HFFc6 (cell line): ENCODE measurements around the gene BMP6. TPM values are rescaled to one million over a fixed set of nuclear protein-coding genes. Genes with fewer than 3 reads are reported as not detected.
"Not testable (repeated sequence)": the region's sequence is repeated elsewhere in the genome, so short reads cannot be mapped to it uniquely, and the experiment has no call there.

Experiments used
- DNase-seq: peaks from one replicate; pipeline ENCODE4 v3.0.0-alpha.2; 2018
- H3K27ac Mint-ChIP-seq: 2 replicates; pipeline ENCODE4 v1.8.0; 2020; ENCODE audit warnings: mild to moderate bottlenecking, mixed read lengths
- H3K27me3 Mint-ChIP-seq: 2 replicates; pipeline ENCODE4 v1.8.0; 2021; ENCODE audit warnings: mild to moderate bottlenecking, moderate library complexity, mixed read lengths; ENCODE audit not compliant: insufficient read depth
- H3K36me3 Mint-ChIP-seq: 2 replicates; pipeline ENCODE4 v1.8.0; 2021; ENCODE audit warnings: low read depth, mixed read lengths
- H3K4me1 Mint-ChIP-seq: 2 replicates; pipeline ENCODE4 v1.8.0; 2020; ENCODE audit warnings: low read depth, mixed read lengths
- H3K4me3 Mint-ChIP-seq: 2 replicates; pipeline ENCODE4 v1.8.0; 2020; ENCODE audit warnings: mild to moderate bottlenecking, moderate library complexity, mixed read lengths
- H3K9me3 Mint-ChIP-seq: 2 replicates; pipeline ENCODE4 v1.8.0; 2020; ENCODE audit warnings: mild to moderate bottlenecking, mixed read lengths
- CTCF ChIP-seq: fragments of 200-600 bp; sonication (generic); IDR thresholded peaks from 2 replicates; pipeline ENCODE4 v1.5.0; 2021; ENCODE audit warnings: antibody characterized with exemption, mild to moderate bottlenecking
- total RNA-seq, 6 experiments: library from RNA; stranded (reverse); fragmentation: NEBNext Ultra II Directional; extraction: Animal tissue kit (Norgen Biotek cat#: 25700); gene quantifications; 2 replicates in 1 of 6; 3 replicates in 5 of 6; pipeline ENCODE4 v1.2.3, GENCODE V29; 2021

The BMP6 gene
- total RNA-seq, 6 experiments from 2014 or later: 0.05 to 0.43 (median 0.11) TPM; not detected in 1

GRCh38 chr6:7893342-7893741, 167.4 kb downstream of the BMP6 start:
- H3K27me3 Mint-ChIP-seq: no peaks in the 10 kb centered on the region; the same call in 1 of the 2 replicates
- no peaks in the 10 kb centered on the region for H3K9me3 Mint-ChIP-seq
- H3K27ac Mint-ChIP-seq: no peak overlapping the region
- no peaks in the 10 kb centered on the region for H3K4me1 Mint-ChIP-seq
- TF ChIP-seq CTCF: no peak
- no peak for DNase-seq
- peaks cover 31% of the 10 kb centered on the region for H3K36me3 Mint-ChIP-seq
- H3K4me3 Mint-ChIP-seq: no peak overlapping the region

- H3K4me1 Mint-ChIP-seq: no peaks in the 10 kb centered on the region
- DNase-seq: no peak
- no peak for TF ChIP-seq CTCF
- no peak overlapping the region for H3K27ac Mint-ChIP-seq
- H3K27me3 Mint-ChIP-seq: no peaks in the 10 kb centered on the region; the same call in 1 of the 2 replicates
- no peaks in the 10 kb centered on the region for H3K9me3 Mint-ChIP-seq
- H3K36me3 Mint-ChIP-seq: peaks cover 37% of the 10 kb centered on the region
- H3K4me3 Mint-ChIP-seq: no peak overlapping the region
These were observed 168.6 kb downstream of the BMP6 start for GRCh38 chr6:7894262-7895124.

- no peaks in the 10 kb centered on the region for H3K9me3 Mint-ChIP-seq
- no peak for DNase-seq
- no peak overlapping the region for H3K4me3 Mint-ChIP-seq
- H3K4me1 Mint-ChIP-seq: no peaks in the 10 kb centered on the region
- no peak overlapping the region for H3K27ac Mint-ChIP-seq
- H3K36me3 Mint-ChIP-seq: peaks cover 37% of the 10 kb centered on the region
- no peaks in the 10 kb centered on the region; the same call in 1 of the 2 replicates for H3K27me3 Mint-ChIP-seq
- no peak for TF ChIP-seq CTCF
These were observed 169.2 kb downstream of the BMP6 start for GRCh38 chr6:7895125-7895423.

GRCh38 chr6:7896465-7896987, 170.6 kb downstream of the BMP6 start:
- Mint-ChIP-seq H3K36me3 (peaks cover 35% of the 10 kb centered on the region), H3K4me3 (no peak overlapping the region), H3K4me1 (no peaks in the 10 kb centered on the region), H3K27ac (no peak overlapping the region), H3K9me3 (no peaks in the 10 kb centered on the region), H3K27me3 (no peaks in the 10 kb centered on the region; the same call in 1 of the 2 replicates)
- DNase-seq: no peak
- no peak for TF ChIP-seq CTCF

- Mint-ChIP-seq H3K9me3 (no peaks in the 10 kb centered on the region), H3K27me3 (no peaks in the 10 kb centered on the region; the same call in 1 of the 2 replicates), H3K27ac (0 out of 2 replicates have a peak overlapping the region, but pooled peaks have one; percentile 7), H3K4me3 (no peak overlapping the region), H3K36me3 (peaks cover 26% of the 10 kb centered on the region), H3K4me1 (no peaks in the 10 kb centered on the region)
- DNase-seq: no peak
- no peak for TF ChIP-seq CTCF
These were observed 171.7 kb downstream of the BMP6 start for GRCh38 chr6:7897461-7898192.

GRCh38 chr6:7898193-7898586, 172.3 kb downstream of the BMP6 start:
- H3K4me3 Mint-ChIP-seq, DNase-seq, H3K9me3 Mint-ChIP-seq, H3K4me1 Mint-ChIP-seq, H3K27me3 Mint-ChIP-seq: not testable (repeated sequence)
- H3K27ac Mint-ChIP-seq: 0 out of 2 replicates have a peak overlapping the region, but pooled peaks have one; percentile 7
- H3K36me3 Mint-ChIP-seq: peaks cover 24% of the 10 kb centered on the region
